ENCODE data around the gene DNER. TPM values are rescaled to one million over a fixed set of nuclear protein-coding genes. Genes with fewer than 3 reads are reported as not detected.
A peak's percentile ranks its signal among the peaks of the same experiment; 100 is the strongest.

DNER gene
- total RNA-seq, 3 donors from 2014 or later: 1.3 to 2.6 (median 1.6) TPM

- intact Hi-C loops (cut with DNase I; ENCODE audit: low total_unique reads): no loop called here
- peak overlapping the region; percentile 69 to 81 for H3K27ac ChIP-seq
Measured at GRCh38 chr2:229417176-229417575, 297.2 kb downstream of the DNER start.

GRCh38 chr2:229416116-229416694 is 298.1 kb downstream of the DNER start:
- Histone ChIP-seq H3K27ac (peak overlapping the region; percentile 69 to 81), H3K36me3 (no peaks in the 10 kb centered on the region), H3K4me1 (no peaks in the 10 kb centered on the region), H3K27me3 (no peaks in the 10 kb centered on the region), H3K4me3 (no peak overlapping the region), H3K9me3 (no peaks in the 10 kb centered on the region)
- DNase-seq (ENCODE audit: low spot score in 2 of 2): peak in 1 of 2 donors; percentile 40
- intact Hi-C loops (cut with DNase I; ENCODE audit: low total_unique reads): no loop called here
- no peak for TF ChIP-seq POLR2A (IDR thresholded peaks at IDR 0.05)
- TF ChIP-seq POLR2AphosphoS5 (IDR thresholded peaks at IDR 0.05): peak; percentile 30 to 67 (median 62)
- TF ChIP-seq CTCF (IDR thresholded peaks at IDR 0.05): no peak

More at GRCh38 chr2:229417176-229417575, 297.2 kb downstream of the DNER start:
- no peaks in the 10 kb centered on the region for H3K36me3 ChIP-seq
- H3K9me3 ChIP-seq: no peaks in the 10 kb centered on the region
- no peak overlapping the region for H3K4me3 ChIP-seq
- DNase-seq (ENCODE audit: low spot score in 2 of 2): no peak
- H3K4me1 ChIP-seq: no peaks in the 10 kb centered on the region
- no peak for TF ChIP-seq CTCF (IDR thresholded peaks at IDR 0.05)
- TF ChIP-seq POLR2A (IDR thresholded peaks at IDR 0.05): no peak
- H3K27me3 ChIP-seq: no peaks in the 10 kb centered on the region

GRCh38 chr2:229414631-229415030 is 299.7 kb downstream of the DNER start:
- DNase-seq (ENCODE audit: low spot score in 2 of 2): no peak
- H3K9me3 ChIP-seq: no peaks in the 10 kb centered on the region
- no peaks in the 10 kb centered on the region for H3K36me3 ChIP-seq
- no peaks in the 10 kb centered on the region for H3K4me1 ChIP-seq
- TF ChIP-seq CTCF (IDR thresholded peaks at IDR 0.05) (no peak), POLR2A (IDR thresholded peaks at IDR 0.05) (no peak), POLR2AphosphoS5 (IDR thresholded peaks at IDR 0.05) (no peak)
- no peak overlapping the region for H3K27ac ChIP-seq
- no peak overlapping the region for H3K4me3 ChIP-seq
- intact Hi-C loops (cut with DNase I; ENCODE audit: low total_unique reads): no loop called here
- no peaks in the 10 kb centered on the region for H3K27me3 ChIP-seq

DNA sequence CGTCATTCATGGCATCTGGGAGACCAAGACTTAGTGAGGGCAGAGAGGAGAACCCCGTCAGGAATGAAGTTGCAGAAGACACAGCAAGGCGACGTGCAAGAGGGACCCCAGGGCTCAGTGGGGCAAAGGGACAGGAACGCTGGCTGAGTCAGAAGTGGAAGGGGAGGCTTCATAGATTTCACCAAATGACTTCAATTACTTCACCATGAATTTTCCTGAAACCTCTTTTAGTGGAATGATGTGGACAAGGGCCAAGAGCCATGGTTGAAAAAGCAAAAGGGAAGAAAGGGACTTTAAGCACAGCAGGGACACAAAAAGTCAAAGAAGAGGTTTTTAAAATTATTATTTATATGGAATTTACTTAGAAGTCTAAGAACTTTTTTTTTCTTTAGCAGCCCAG is 301.7 kb downstream of the DNER start:
- intact Hi-C loops (cut with DNase I; ENCODE audit: low total_unique reads): no loop called here

More for the DNA sequence above, 301.7 kb downstream of the DNER start:
- no peak for TF ChIP-seq POLR2A (IDR thresholded peaks at IDR 0.05)
- TF ChIP-seq POLR2AphosphoS5 (IDR thresholded peaks at IDR 0.05): no peak
- TF ChIP-seq CTCF (IDR thresholded peaks at IDR 0.05): no peak
- Histone ChIP-seq H3K27me3 (no peaks in the 10 kb centered on the region), H3K36me3 (no peaks in the 10 kb centered on the region), H3K4me1 (no peaks in the 10 kb centered on the region), H3K9me3 (no peaks in the 10 kb centered on the region), H3K4me3 (no peak overlapping the region), H3K27ac (no peak overlapping the region)
- no peak for DNase-seq (ENCODE audit: low spot score in 2 of 2)

Data from breast epithelium (tissue), 4 donors.